Psoas muscle (tissue), 8 donors: ENCODE measurements around the gene VIPR2. TPM values are rescaled to one million over a fixed set of nuclear protein-coding genes. Genes with fewer than 3 reads are reported as not detected.
"Not testable (repeated sequence)": the region's sequence is repeated elsewhere in the genome, so short reads cannot be mapped to it uniquely, and the experiment has no call there.

ENCODE experiments used
- ATAC-seq, 4 donors: fragments of 200-7000 bp; cut with Tn5 transposase; one replicate each; pipeline ENCODE4 v1.9.1; 2020; ENCODE audit warnings: moderate library complexity in 3 of 4, mild to moderate bottlenecking in 2 of 4
- DNase-seq, 2 donors: peaks; one replicate each; pipeline ENCODE4 v3.0.0-alpha.2; 2020
- H3K27ac ChIP-seq: fragments of 200-600 bp; one replicate; pipeline ENCODE4 v1.8.0; 2022
- H3K27me3 ChIP-seq, 3 donors: fragments of 200-600 bp in 1 of 3; one replicate each; pipeline versions ENCODE4 v1.6.1 to v1.8.0; 2013 to 2022; ENCODE audit warnings: low read length in 2 of 3, mild to moderate bottlenecking in 2 of 3, moderate library complexity in 1 of 3; ENCODE audit not compliant: insufficient read depth in 3 of 3
- H3K36me3 ChIP-seq, 2 donors: fragments of 200-600 bp in 1 of 2; one replicate each; pipeline versions ENCODE4 v1.6.1 to v1.8.0; 2013 to 2022; ENCODE audit warnings: low read depth in 1 of 2, mild to moderate bottlenecking in 1 of 2, moderate library complexity in 1 of 2; ENCODE audit not compliant: insufficient read depth in 1 of 2
- H3K4me1 ChIP-seq: fragments of 200-600 bp; one replicate; pipeline ENCODE4 v1.8.0; 2022
- H3K4me3 ChIP-seq: fragments of 200-600 bp; one replicate; pipeline ENCODE4 v1.8.0; 2022; ENCODE audit warnings: mild to moderate bottlenecking
- H3K9me3 ChIP-seq: fragments of 200-600 bp; one replicate; pipeline ENCODE4 v1.8.0; 2022
- CTCF ChIP-seq: fragments of 200-600 bp; IDR thresholded peaks from one replicate; pipeline ENCODE4 v1.8.0; 2022; ENCODE audit warnings: antibody characterized with exemption
- WGBS, 3 donors: extraction: QIAGEN DNeasy Blood & Tissue Kit; methylation state at CpG; one replicate each; pipeline versions ENCODE4 v1.1.6 to v1.1.7; 2013; 5-methylcytosine and 5-hydroxymethylcytosine counted together
- intact Hi-C, 2 donors: fragments of 100-400 bp; cut with DNase I; formaldehyde crosslinking; loops; one replicate each; pipeline versions ENCODE4 v1.11.0 to v1.14.2; 2022
- polyA plus RNA-seq, 3 donors: library from polyadenylated mRNA; stranded (reverse); fragments of 200-250 nt; gene quantifications; one replicate each; pipeline ENCODE4 v1.2.3, GENCODE V29; 2013
- total RNA-seq, 4 donors: library from RNA; stranded (reverse); fragmentation: NEBNext Ultra II Directional in 2 of 4; extraction: Animal tissue kit (Norgen Biotek cat#: 25700) in 2 of 4; gene quantifications; one replicate each; pipeline versions ENCODE4 v1.2.1 to v1.2.4, GENCODE V29; 2021 to 2023
- donor health status: healthy with polysubstance abuse.
- donor health status: DM: no; HTN: no; CAD: no; lungs with moderate emphysema.
- donor health status: Bipolar disorder and iron deficiency.
- donor health status: healthy.
- donor health status: DM: yes; HTN: yes; CAD: no.
- donor health status: DM: no; HTN: no; CAD: no.
- donor health status: DM: no; HTN: no; CAD: no.
- donor health status: DM: yes; HTN: yes; CAD: no.

The VIPR2 gene
- total and polyA plus RNA-seq, 7 donors = 0.60 to 3.6 (median 2.4) TPM

- peak; percentile 53 to 76 for DNase-seq
- no peak for TF ChIP-seq CTCF
- peaks cover 14% of the 10 kb centered on the region for H3K4me1 ChIP-seq
- 31 to 61% (median 33%) methylated on average over 17 to 19 of the region's 19 CpGs for WGBS, 3 donors
- intact Hi-C loops = no loop called here
- no peaks in the 10 kb centered on the region for H3K27me3 ChIP-seq
- peak; percentile 73 to 83 (median 80) for ATAC-seq
- no peaks in the 10 kb centered on the region for H3K36me3 ChIP-seq
- peak overlapping the region; percentile 67 for H3K27ac ChIP-seq
- H3K4me3 ChIP-seq = no peak overlapping the region
- H3K9me3 ChIP-seq = no peaks in the 10 kb centered on the region
These were observed 40.3 kb downstream of the VIPR2 start for GRCh38 chr7:159104188-159104920.

GRCh38 chr7:159103382-159104187, 41.1 kb downstream of the VIPR2 start:
- intact Hi-C loops = no loop called here
- Histone ChIP-seq H3K4me3 (no peak overlapping the region), H3K9me3 (no peaks in the 10 kb centered on the region), H3K27me3 (no peaks in the 10 kb centered on the region), H3K27ac (peak overlapping the region; percentile 67), H3K4me1 (peaks cover 17% of the 10 kb centered on the region), H3K36me3 (no peaks in the 10 kb centered on the region)
- peak in 3 of 4 donors; percentile 0 to 4 (median 0) for ATAC-seq
- WGBS, 3 donors = 85 to 90% (median 86%) methylated on average over 21 of the region's 21 CpGs
- DNase-seq = peak; percentile 3
- TF ChIP-seq CTCF = no peak

GRCh38 chr7:159102681-159103381, 41.8 kb downstream of the VIPR2 start:
- TF ChIP-seq CTCF = no peak
- H3K36me3 ChIP-seq = no peaks in the 10 kb centered on the region
- H3K4me1 ChIP-seq = peaks cover 24% of the 10 kb centered on the region
- DNase-seq (peak; percentile 5 to 37), ATAC-seq (no peak)
- no peaks in the 10 kb centered on the region for H3K9me3 ChIP-seq
- no peaks in the 10 kb centered on the region for H3K27me3 ChIP-seq
- no peak overlapping the region for H3K4me3 ChIP-seq
- 92 to 93% (median 93%) methylated on average over 14 of the region's 14 CpGs for WGBS, 3 donors
- intact Hi-C loops = no loop called here
- no peak overlapping the region for H3K27ac ChIP-seq

GRCh38 chr7:159101661-159102091, 43.0 kb downstream of the VIPR2 start:
- ATAC-seq, H3K27ac ChIP-seq, H3K4me3 ChIP-seq, intact Hi-C loops, H3K27me3 ChIP-seq, H3K36me3 ChIP-seq, H3K9me3 ChIP-seq: not testable (repeated sequence)
- DNase-seq = peak in 1 of 2 donors; percentile 26
- 96 to 97% (median 96%) methylated on average over 42 of the region's 42 CpGs for WGBS, 3 donors
- H3K4me1 ChIP-seq = peaks cover 34% of the 10 kb centered on the region

GRCh38 chr7:159101083-159101395, 43.6 kb downstream of the VIPR2 start:
- H3K27ac ChIP-seq, H3K9me3 ChIP-seq, H3K36me3 ChIP-seq, H3K27me3 ChIP-seq, ATAC-seq, intact Hi-C loops, H3K4me3 ChIP-seq: not testable (repeated sequence)
- DNase-seq = peak; percentile 5 to 22
- H3K4me1 ChIP-seq = peaks cover 40% of the 10 kb centered on the region
- 95 to 97% (median 97%) methylated on average over 30 to 33 of the region's 33 CpGs for WGBS, 3 donors

- intact Hi-C loops, H3K36me3 ChIP-seq, H3K27ac ChIP-seq, H3K27me3 ChIP-seq, H3K9me3 ChIP-seq, ATAC-seq, H3K4me3 ChIP-seq: not testable (repeated sequence)
- 97 to 98% (median 97%) methylated on average over 37 of the region's 37 CpGs for WGBS, 3 donors
- peaks cover 45% of the 10 kb centered on the region for H3K4me1 ChIP-seq
- DNase-seq = peak; percentile 5 to 40
These were observed 44.2 kb downstream of the VIPR2 start for GRCh38 chr7:159100281-159101082.
